Raji (cell line): ENCODE measurements around the gene DLST.

Experiments used
- POLR2A ChIP-seq: IDR thresholded peaks from 2 replicates; pipeline ENCODE4 v1.6.1; 2011; ENCODE audit warnings: low read depth, low read length, control low read depth; ENCODE audit not compliant: insufficient read depth

The DLST gene

DNA sequence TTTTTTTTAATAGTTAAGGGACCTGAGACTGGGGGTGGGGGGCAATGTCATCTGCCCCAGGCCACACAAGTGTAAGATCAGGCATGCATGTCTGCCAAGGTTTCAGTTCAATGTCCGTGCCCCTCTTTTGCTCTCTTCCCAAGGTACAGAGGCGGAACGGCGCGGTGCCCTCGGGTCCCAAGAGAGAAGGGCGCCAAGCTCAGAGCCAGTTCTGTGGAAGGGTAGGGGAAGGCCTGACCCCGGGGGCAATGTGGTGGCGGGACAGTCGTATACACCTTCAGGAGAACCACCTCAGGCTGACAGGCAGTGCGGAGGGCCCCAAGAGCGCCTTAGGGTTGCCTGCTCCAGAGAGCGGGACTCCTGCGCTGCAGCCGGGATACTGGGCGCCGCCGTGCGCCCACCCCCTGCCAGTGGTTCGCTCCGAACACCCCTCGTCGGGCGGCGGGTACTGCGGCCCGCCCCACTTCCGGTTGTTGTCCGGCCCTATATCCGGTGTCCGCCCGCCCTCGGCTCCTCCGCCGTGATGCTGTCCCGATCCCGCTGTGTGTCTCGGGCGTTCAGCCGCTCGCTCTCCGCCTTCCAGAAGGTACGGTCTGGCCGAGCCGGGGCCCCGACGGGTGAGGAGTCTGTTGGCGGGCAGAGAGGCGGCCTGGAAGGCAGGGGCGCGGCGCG lies at the start of gene DLST:
TSS of gene DLST (plus strand) at position 486 of the 672 bp plus-strand sequence. CDS start at position 524, 38 bp downstream.
- peak; percentile 95 for TF ChIP-seq POLR2A

DNA sequence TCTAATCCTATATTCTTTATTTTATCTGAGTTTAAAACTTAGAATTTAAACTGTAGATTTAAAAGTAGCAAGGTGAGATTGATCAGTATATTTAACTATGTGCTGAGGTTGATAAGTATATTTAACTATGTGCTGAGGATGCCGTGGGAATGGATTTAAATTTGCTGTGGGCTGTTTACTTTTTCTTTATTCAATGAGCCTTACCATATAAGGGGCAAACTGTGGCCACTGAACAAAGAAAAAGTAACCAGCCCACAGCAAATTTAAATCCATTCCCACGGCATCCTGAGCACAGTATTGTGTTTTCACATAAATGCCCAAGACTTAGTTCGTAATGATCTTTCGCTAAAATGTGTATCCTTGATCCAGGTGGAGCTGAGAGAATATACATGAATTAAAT lies 48.9 kb upstream of the DLST start:
- TF ChIP-seq POLR2A = no peak

DNA sequence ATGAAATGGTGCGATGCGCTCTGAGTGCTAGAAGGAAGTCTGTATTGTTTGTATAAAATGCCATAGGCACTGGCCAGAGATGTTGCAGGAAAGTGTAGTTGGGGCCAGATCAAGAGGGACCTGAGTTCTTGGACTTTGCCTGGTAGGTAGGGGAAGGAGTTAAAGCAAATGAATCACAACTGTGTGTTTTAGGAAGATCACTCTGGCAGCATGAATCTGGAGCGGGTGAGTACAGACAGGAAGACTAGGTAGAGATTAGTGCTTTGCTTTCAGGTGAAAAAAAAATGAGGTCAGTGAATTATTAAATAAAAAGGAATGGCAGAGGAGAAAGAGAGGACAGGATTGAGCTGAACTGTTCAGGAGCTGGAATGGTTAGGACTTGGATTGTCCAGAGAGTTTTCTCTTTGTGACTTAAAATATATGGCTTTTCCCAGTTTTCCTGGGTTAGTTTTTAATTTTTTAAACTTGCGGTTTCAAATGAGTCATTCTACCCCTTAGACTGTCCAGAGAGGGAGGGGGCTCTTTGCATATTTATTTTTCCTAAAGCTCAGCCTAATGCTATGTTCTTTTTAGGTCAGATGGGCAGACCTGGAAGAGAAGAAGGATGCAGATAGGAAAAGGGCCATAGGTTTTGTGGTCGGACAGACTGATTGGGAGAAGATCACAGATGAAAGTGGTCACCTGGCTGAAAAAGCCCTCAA lies 46.9 kb upstream of the DLST start:
- no peak for TF ChIP-seq POLR2A

DNA sequence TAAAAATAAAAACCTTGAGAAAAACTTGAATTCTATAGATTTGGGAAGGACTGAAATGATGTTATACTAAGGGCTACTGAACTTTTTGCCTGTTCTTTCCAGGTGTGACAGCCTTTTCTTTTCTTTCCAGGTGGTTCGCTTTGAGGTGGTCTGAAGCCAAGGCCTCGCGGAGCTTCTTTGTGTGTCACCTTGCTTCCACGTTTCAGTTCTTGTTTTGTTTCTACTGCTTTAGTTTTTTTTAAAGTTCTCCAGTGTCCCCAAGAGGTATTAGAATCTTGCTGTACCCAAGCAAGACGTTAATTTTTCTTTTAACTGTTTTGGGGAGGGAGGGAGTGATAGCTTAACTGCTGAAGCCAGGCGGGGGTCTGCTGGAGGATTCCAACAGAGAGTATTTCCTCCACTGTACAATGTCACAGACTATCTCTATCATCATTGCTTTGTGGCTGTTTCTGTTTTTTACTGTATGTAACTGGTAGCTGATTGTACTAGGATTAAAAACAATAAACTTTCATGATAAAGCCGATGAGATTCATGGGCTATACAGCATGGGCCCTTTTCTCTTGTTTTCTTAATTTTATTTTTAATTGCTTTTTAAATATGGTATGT lies 46.0 kb upstream of the DLST start:
- no peak for TF ChIP-seq POLR2A

DNA sequence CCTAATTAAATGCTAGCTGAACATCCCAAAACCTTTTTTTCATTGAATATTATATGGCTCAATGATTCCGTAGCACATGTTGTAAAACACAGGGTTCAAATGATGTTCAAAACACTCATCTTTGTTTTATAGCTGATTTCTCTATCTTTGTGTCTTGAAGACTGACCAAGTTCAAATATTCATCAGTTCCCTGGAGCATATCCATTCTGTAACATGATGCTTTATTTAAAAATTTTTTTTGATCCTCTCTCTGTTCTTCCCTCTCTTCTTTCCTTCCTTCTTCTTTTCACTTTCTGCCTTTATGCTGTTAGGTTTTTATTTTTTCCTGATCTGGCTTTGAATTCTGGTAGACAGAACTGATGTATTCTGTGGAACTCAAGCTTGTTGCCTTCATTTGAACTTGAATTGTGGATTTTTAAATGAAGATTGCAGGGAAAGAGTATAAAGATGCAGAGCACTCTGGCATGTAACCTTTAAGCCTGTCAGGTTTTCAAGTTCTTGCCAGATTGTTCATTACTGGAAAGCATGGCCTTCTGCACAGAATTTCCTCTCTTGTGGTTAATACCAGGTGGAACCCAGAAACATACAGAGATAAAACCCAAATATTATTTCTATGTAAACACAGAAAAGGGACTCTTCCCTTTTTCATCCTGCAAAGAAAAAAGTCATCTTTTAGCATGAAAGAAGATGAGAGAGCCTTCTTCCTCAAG lies 45.3 kb upstream of the DLST start:
- no peak for TF ChIP-seq POLR2A

DNA sequence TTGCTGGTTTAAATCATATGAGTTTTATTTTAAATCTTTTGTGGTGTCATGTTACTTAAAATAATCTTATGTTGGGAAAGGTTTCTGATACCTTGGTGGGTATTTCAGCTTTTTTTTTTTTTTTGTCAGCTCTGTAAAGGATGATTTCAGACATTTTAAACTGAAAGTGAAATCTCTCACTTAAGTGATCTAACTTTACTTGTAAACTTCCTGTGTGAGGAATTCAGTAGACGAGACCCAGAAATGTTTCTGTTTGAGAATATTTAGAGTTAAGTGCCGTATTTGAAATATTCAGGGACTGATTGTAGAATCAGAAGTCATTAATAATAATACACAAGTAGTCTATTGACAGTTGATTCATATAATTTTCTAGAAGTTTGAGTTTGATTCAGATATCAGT lies 43.5 kb upstream of the DLST start:
- no peak for TF ChIP-seq POLR2A

DNA sequence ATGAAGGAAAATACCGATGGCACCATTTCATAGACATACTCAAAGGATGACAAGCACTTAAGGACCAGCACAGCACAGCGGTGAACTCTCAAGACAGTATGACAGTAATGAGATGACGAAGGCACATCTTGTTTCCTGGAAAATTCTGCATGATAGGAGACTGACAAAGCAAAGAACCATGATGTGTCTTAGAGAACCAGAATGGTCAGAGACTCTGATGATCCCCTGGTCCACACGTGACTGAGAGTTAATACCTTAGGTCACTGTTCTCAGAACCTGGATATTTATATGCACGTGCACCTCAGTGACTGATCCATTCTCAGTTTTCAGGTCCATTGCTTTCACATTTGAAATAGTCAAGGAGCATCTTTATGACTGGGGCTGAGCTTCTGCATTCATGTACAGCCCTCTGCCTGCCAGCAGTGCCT lies 41.1 kb upstream of the DLST start:
- TF ChIP-seq POLR2A = no peak

DNA sequence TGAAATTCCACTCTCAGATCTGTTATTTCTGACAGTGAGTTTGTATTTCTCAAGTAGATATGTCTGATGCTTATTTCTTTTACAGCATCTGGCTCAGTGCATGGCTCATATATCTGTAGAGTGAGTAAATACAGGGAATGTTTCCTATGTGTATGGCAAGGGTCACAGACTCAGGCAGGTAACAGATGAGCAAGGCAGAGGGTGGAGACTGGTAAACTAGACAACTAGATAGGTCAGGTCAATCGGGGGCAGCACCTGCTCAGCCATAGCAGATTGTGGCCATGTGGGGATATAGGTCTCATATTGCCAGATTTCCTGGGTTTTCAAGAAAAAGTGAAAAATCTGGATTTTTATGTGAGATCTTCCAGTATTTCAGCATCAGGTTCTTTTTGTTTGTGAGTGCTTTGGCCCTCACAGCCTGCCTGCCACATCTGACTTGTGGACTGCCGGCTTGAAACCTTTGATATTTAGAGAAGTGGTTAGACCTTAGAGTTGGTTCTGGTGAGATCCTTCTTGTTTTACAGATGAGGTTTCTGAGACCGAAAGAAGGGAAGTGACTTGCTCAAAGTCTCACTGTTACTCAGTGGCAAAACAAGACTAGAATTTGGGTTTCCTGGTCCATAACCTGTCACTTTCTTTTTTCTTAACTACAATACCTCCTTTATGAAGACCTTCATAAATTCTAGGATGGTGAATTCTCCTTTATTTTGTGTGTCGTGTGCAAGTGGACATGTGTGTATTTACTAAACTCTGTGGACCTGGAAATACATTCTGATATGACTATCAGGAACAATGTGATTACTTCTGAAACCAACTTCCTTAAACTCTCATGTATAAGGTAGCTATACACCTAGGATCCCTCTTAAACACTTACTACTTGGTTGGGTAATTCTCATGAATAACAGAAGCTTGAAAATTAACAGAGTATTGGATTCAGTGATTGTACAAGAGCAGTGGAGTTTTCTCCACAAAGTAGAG lies 40.2 kb upstream of the DLST start:
- TF ChIP-seq POLR2A = no peak

DNA sequence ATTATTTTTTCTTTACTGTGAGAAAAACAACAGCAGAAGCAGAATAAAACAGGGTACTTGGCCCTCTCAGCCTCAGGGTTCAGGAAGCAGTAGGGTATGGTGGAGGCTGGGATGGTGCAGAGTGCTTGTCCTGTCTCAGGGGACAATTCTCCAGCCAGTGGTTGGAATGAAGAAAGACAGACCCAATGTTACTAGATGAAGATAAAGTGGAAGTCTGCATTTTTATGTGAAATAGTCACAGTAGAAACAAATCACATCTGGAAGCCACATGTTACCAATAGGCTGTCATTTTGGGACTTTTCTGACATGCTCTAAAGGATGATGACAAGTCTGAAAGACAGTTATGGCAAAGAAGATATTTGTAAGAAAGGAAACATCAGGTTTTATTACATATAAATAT lies 38.1 kb upstream of the DLST start:
- no peak for TF ChIP-seq POLR2A

DNA sequence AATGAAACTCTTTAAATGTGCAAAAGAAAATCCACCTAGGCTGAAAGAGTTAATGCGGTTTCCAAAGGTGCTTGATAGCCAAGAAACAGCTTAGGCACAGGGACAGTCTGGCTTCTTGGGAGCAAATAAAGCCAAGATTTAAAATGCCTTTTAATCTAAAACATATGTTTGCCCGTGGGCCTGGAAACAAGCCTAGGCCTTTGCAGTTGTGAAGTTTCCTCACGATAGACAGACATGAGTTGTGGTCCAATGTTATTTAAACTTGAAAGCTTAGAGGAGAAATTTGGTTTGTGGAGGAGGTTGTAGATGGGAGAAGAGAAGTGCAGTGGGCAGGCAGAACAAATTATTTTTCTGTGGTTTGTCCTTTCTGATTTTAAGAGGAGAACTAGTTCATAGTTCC lies 35.5 kb upstream of the DLST start:
- no peak for TF ChIP-seq POLR2A

DNA sequence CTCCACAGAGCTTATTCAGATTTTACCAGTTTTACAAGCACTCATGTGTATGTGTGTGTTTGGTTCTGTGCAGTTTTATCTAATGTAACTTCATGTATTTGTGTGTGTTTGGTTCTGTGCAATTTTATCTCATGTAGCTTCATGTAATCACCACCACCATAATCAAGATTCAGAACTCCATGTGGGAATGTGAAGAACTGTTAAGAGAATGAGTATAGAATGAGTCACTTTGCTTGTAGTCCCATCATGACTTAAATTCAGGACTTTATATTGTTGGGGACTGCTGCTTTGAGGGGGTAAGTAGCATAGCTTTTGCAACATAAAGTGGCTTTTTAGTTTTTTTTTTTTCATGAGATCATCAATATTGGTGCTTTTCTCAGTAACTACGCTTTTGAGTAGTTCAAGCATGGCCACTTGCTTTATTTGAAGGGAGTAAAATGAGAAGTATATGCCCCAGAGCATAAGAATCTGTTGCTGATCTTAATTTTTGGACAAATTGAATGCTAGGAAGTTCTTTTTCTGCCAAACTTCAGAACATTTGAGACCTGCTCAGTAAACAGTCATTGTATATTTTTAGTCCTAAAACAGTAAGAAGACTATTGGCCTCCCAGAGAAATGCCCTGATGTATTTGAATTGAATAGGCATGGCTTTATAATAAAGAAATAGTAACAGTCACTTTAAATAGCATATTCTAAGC lies 34.6 kb upstream of the DLST start:
- no peak for TF ChIP-seq POLR2A

DNA sequence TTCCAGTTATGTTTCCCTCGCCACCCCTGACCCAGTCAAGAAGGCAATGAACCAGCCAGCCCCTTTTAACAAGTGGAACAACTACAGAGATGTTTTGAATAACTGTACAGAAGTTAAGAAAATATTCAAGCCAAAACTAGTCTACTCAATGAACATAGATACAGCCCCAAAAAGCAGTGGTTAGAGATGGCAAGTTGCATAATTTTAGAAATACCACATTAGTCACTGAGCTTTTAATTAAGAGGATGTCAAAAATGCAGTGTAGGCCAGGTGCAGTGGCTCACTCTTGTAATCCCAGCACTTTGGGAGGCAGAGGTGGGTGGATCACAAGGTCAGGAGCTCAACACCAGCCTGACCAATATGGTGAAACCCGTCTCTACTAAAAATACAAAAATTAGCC lies 32.9 kb upstream of the DLST start:
- no peak for TF ChIP-seq POLR2A

DNA sequence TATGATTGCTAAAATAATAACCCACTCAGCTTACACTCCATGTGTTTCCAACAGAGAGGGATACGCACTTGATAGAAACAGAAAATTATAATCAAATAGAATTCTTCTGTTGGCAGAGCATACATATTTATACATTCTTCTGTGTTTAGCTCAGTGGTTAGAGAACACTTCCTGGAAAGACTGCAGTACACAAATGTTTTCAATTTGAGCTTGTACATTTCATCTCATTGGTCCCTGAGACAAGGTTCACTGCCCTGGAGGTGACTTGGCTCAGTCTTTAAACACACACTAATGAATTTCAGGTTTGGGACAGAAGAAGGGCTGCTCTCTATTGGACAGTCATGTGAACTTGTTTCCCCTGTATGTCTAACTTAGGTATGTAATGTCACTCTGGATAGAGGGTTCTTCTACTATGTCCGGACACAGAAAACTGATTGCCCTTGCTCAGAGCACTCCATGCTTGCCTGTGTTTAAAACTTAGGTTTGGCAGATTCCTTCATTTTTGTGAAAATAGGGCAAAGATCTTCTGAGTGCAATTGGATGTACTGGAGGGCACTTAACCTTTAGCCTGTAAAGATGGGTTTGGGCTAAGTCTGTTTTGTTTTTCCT lies 28.7 kb upstream of the DLST start:
- TF ChIP-seq POLR2A = no peak
